Measurements from ENCODE around the gene RBM42.
"Not testable (repeated sequence)": the region's sequence is repeated elsewhere in the genome, so short reads cannot be mapped to it uniquely, and the experiment has no call there.

Gene RBM42

DNA sequence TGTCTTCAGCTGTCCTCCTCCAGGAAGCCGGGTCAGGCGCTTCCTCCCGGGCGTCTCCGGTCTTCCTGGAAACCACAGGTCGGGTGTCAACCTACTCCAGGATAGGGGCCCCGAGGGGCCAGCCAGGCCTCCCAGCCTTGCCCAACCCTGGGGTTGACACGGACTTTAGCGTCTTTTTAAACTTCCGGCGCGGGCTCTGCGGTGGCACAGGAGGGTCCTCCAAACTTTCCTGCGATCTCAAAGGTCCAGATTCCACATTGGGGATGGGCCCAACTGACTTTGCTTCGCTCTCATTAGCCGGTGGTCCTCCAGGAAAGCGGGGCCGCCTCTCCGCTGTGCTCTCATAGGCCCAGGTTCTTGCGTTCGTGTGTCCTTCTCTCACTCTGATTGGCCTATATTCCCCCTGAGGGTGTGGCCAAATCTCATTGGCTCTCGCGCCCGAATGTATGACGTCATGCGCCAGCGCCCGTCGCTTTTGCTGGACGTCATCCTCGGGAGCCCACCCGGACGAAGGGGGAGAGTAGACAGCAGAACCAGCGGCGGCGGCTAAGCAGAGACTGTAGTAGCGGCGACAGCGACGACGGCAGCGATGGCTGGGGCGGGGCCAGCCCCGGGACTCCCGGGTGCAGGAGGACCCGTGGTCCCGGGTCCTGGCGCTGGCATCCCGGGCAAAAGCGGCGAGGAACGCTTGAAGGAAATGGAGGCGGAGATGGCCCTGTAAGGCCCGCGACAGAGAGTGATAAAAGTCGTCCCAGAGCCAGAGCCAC is at the start of gene RBM42:
TSS of gene RBM42 (plus strand) at position 472 of the 767 bp plus-strand sequence. CDS start at position 590, 118 bp downstream.
- DNase-seq (ENCODE audit: extremely low read depth in 1 of 2, low read depth in 1 of 2) = peak; percentile 95 to 96

DNA sequence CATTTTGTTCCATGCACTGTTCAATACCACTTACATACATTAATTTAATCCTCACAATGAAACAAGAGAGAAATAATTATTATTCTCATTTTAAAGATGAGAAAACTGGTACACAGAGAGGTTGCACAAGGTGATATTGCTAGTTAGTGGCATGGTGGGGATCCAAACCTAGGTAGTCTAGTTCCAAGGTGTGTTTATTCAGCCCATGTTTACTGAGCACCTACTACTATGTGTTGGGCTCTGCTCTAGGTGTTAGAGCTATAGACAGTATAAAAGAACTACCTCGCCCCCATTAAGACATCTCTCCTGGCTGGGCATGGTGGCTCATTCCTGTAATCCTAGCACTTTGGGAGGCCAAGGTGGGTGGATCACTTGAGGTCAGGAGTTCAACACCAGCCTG is 46.1 kb upstream of the RBM42 start:
- no peak for DNase-seq (ENCODE audit: extremely low read depth in 1 of 2, low read depth in 1 of 2)

DNA sequence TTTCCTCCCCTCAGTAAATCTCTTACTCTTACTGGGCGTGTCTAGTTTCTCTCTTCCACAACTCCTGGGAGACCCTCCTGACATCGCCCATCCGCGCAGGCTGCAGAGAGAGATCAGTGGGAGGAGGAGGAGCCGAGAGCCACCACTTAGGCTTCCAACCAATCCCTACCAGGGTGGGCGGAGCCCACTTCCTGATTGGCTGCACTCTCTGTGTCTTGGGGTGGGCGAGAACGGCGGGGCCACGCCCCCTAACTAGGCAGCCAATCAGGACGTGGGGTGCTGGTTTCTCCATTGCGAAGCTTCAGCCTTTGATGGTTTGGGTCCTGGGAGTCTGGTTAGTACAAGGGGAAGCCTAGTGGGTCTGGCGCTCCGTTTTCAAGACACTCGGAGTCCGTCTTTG is 43.0 kb upstream of the RBM42 start, which contains the start of gene PMIS2:
TSS of gene PMIS2 (plus strand) at position 326 of the 400 bp plus-strand sequence. CDS start 87 bp downstream, outside the sequence.
- DNase-seq (ENCODE audit: extremely low read depth in 1 of 2, low read depth in 1 of 2) = no peak

GRCh38 chr19:35587321-35587720 is 41.5 kb upstream of the RBM42 start:
- DNase-seq (ENCODE audit: extremely low read depth in 1 of 2, low read depth in 1 of 2) = no peak

DNA sequence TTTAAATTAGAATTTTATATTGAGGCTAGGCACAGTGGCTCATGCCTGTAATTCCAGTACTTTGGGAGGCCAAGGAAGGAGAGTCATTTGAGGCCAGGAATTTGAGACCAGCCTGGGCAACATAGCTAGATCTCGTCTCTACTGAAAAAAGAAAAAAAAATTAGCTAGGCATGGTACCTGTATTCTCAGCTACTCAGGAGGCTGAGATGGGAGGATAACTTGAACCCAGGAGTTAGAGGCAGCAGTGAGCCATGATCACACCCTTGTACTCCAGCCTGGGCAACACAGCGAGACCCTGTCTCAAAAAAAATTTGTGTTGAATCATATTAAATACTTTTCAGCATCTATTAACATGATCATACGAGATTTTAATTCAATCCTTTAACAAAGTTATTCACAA is 38.0 kb upstream of the RBM42 start:
- DNase-seq (ENCODE audit: extremely low read depth in 1 of 2, low read depth in 1 of 2) = no peak

DNA sequence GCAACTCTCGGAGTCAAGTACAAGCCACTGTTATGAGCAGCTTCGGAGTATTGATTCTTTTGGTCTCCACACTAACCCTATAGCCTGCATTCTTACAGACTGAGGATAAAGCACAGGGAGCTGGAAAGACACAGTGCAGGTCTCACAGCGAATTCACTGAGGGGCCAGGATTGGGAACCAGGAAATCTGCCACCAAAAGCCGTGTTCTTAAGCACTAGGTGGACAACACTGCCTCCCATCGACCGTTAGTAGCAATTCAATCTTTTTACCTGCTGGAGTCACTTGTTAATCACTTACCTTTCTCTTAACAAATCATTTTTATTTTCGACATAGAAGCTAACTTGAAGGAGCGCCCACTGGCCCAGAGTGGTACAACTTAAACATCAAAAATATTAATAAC is 36.6 kb upstream of the RBM42 start:
- no peak for DNase-seq (ENCODE audit: extremely low read depth in 1 of 2, low read depth in 1 of 2)

GRCh38 chr19:35595026-35595425 is 33.8 kb upstream of the RBM42 start:
- not testable (repeated sequence) for DNase-seq (ENCODE audit: extremely low read depth in 1 of 2, low read depth in 1 of 2)

GRCh38 chr19:35595928-35596327 is 32.9 kb upstream of the RBM42 start:
- no peak for DNase-seq (ENCODE audit: extremely low read depth in 1 of 2, low read depth in 1 of 2)

DNA sequence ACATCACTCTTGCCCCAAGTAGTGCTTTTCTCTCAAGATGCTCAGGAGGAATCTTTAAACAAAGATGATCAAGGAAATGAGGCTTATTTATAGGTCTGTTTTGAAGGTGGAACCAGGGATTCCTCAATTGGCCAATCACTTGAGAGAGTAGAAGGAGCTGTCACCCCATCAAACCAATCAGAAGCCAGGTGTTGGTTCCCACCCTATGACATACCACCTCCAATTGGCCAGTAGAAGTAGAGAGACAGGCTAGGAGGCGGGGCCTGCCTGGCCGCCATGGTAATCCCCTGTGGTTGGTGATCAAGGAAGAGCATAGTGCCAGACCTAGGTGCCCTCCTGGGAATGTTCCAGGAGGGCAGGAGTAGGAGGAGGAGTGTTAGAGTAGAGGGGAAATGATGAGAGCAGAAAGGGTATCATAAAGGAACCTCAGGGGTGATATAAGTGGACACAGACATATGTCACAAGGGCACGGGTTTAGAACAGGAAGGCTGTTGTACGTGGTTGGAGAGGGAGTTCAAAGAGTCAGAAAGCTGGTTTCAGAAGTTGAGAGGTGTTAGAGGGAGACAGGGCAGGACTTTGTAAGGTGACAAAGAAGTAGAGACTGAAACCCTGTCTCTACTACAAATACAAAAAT is 32.4 kb upstream of the RBM42 start:
- no peak for DNase-seq (ENCODE audit: extremely low read depth in 1 of 2, low read depth in 1 of 2)

GRCh38 chr19:35601971-35602370 is 26.9 kb upstream of the RBM42 start:
- no peak for DNase-seq (ENCODE audit: extremely low read depth in 1 of 2, low read depth in 1 of 2)

DNA sequence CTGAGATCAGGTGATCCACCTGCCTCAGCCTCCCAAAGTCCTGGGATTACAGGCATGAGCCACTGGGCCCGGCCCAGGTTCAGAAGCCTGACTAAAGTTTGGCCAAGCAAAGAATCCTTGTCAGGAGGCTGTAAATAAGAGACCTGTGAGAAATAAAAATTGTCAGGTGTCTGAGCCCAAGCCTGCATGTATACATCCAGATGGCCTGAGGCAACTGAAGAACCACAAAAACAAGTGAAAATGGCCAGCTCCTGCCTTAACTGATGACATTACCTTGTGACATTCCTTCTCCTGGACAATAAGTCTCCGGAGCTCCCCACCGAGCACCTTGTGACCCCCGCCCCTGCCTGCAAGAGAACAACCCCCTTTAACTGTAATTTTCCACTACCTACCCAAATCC is 24.4 kb upstream of the RBM42 start:
- not testable (repeated sequence) for DNase-seq (ENCODE audit: extremely low read depth in 1 of 2, low read depth in 1 of 2)

GRCh38 chr19:35607170-35607569 is 21.7 kb upstream of the RBM42 start:
- not testable (repeated sequence) for DNase-seq (ENCODE audit: extremely low read depth in 1 of 2, low read depth in 1 of 2)

DNA sequence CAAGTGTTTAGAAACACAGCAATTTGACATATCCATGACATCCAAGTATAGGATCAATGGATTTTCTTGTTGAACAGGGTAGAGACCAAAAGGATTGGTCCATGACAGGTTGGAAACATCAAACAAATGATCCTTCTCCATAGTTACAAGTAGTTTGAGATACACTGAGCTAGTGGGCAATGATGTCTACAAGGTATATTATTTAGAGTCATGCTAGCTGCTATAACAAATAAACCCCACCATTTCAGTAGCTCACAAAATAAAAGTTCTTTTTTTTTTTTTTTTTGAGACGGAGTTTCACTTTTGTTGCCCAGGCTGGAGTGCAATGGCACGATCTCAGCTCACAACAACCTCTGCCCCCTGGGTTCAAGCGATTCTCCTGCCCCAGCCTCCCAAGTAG is 21.2 kb upstream of the RBM42 start:
- DNase-seq (ENCODE audit: extremely low read depth in 1 of 2, low read depth in 1 of 2) = no peak

DNA sequence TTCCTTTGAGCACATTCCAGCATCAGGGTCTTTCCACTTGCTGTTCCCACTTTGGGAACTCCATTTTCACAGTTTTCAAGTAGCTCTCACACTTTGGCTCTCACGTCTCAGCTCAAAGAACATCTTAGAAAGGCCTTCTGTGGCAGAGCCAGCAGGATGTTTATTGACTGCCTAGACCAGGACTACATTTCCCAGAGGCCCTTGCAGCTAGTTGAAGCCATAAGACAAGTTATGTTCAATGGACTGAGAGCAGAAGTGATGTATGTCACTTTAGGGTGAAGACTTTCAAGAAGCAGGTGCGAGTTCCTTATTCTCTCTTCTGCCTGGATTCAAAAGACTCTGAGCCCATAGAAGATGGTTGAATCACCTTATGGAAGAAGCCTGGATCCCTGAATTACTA is 20.6 kb upstream of the RBM42 start:
- no peak for DNase-seq (ENCODE audit: extremely low read depth in 1 of 2, low read depth in 1 of 2)

- no peak for DNase-seq (ENCODE audit: extremely low read depth in 1 of 2, low read depth in 1 of 2)
These were observed 18.9 kb upstream of the RBM42 start for GRCh38 chr19:35609851-35610353.

GRCh38 chr19:35612224-35612558 is 16.6 kb upstream of the RBM42 start:
- DNase-seq (ENCODE audit: extremely low read depth in 1 of 2, low read depth in 1 of 2) = no peak

DNA sequence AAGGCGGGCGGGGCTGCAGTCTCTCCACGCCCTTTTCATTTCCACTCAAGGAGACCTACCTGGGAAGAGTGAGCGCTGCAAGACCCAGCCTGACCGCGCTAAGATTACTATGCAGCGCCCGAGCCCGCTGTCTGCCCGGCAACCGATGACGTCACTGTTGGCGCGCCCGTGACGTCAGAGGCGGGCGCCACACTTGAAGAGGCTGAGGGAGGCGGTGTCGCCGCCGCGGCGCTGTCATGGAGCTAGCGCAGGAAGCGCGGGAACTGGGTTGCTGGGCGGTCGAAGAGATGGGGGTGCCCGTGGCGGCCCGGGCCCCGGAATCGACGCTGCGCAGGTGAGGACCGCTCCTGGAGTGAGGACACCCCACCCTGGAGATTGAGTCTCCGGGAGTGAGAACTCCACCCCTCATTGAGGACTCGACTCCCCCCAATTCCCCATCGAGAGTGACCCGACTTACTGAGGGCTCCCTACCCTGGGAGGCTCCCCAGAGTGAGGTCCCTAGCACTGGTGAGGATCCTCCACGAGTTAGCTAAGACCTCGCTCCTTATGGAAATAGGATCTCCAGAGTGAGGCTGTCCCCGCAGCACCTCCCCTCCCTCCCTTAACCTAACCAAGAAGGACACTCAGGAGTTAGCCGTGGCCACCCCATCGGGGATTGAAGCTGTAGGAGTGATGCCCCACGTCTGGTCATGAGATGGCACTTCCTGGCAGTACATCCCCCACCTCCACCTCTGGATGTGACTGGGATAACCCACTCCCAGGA is 16.1 kb upstream of the RBM42 start, which contains the start of gene HAUS5:
TSS of gene HAUS5 (plus strand) at position 177 of the 763 bp plus-strand sequence. CDS start at position 237, 60 bp downstream.
- peak; percentile 82 to 95 for DNase-seq (ENCODE audit: extremely low read depth in 1 of 2, low read depth in 1 of 2)

DNA sequence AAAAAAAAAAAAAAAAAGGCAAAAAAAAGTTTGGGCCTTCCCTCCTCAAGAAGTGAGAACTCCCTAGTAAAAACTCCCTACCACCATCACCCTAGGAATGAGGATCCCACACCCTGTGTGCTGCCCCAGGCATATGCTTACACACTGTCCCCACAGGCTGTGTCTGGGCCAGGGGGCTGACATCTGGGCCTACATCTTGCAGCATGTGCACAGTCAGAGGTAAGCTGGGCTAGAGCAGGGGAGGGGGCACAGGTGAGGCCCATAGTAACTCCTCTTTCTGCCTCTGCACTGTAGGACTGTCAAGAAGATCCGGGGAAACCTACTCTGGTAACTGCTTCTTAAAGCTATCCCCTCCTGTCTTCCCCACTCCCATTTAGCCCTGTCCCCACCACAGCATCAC is 15.3 kb upstream of the RBM42 start:
- no peak for DNase-seq (ENCODE audit: extremely low read depth in 1 of 2, low read depth in 1 of 2)

DNA sequence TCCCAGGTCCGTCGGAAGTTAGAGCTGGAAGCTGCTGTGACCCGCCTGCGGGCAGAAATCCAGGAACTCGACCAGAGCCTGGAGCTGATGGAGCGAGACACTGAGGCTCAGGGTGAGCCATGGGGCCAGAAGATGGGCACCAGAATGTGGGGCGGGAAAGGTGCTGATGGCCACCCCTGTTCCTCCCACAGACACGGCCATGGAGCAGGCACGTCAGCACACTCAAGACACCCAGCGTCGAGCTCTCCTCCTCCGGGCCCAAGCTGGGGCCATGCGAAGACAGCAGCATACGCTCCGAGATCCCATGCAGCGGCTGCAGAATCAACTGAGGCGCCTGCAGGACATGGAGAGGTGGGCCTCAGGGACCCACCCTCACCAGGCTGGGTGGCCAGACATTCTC is 13.8 kb upstream of the RBM42 start:
- DNase-seq (ENCODE audit: extremely low read depth in 1 of 2, low read depth in 1 of 2) = no peak

GRCh38 chr19:35618857-35619256 is 10.0 kb upstream of the RBM42 start:
- DNase-seq (ENCODE audit: extremely low read depth in 1 of 2, low read depth in 1 of 2) = no peak

DNA sequence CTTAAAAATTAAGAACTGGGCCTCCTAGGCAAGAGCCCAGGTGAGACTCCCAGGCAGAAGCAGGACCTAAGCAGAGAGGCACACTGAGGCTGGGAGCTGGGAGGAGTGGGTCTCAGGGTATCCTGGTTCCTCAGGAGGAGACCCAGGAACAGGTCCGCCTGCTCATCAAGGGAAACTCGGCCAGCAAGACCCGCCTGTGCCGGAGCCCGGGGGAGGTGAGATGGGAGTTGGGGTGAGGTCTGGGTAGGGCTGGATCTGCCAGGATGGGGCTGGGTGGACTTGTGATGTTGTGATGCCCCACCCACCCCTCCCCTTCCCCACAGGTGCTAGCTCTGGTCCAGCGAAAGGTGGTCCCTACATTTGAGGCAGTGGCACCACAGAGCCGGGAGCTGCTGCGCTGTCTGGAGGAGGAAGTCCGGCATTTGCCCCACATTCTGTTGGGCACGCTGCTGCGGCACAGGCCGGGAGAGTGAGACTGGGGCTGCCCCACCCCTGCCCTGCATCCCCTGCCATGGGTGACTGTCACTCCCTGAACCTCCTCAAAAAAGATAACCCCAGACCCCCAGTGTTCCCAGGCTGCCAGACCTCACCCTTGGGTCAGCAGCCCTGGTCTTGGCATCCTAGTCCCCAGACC is 9.4 kb upstream of the RBM42 start:
- DNase-seq (ENCODE audit: extremely low read depth in 1 of 2, low read depth in 1 of 2) = no peak
